GM18858 (cell line): ENCODE data around the gene STPG4.
"Not testable (repeated sequence)": the region's sequence is repeated elsewhere in the genome, so short reads cannot be mapped to it uniquely, and the experiment has no call there.

Source experiments
- ATAC-seq: cut with Tn5 transposase; IDR thresholded peaks from one replicate; pipeline ENCODE4 v1.9.1; 2021; ENCODE audit not compliant: unreplicated experiment

The STPG4 gene

GRCh38 chr2:47128705-47129104 is 26.4 kb downstream of the STPG4 start:
- no peak for ATAC-seq

- ATAC-seq = no peak
These were observed 27.1 kb downstream of the STPG4 start for GRCh38 chr2:47127862-47128543.

DNA sequence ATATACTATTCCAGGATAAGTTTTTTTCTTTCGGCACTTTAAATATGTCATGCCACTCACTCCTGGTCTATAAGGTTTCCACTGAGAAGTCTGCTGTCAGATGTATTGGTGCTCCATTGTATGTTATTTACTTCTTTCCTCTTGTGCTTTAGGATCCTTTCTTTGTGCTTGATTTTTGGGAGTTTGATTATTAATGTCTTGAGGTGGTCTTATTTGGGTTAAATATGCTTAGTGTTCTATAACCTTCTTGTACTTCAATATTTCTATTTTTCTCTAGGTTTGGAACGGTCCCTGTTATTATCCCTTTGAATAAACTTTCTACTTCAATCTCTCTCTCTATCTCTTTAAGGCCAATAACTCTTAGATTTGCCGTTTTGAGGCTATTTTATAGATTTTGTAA is 28.3 kb downstream of the STPG4 start:
- ATAC-seq = no peak

DNA sequence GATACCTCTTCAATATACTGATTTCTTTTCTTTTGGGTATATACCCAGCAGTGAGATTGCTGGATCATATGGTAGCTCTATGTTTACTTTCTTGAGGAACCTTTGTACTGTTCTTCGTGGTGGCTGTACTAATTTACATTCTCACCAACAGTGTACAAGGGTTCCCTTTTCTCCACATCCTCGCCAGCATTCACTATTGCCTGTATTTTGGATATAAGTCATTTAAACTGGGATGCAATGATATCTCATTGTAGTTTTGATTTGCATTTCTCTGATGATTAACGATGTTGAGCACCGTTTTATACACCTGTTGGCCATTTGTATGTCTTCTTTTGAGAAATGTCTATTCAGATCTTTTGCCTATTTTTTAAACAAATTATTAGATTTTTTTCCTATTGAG is 30.4 kb downstream of the STPG4 start:
- ATAC-seq = not testable (repeated sequence)

DNA sequence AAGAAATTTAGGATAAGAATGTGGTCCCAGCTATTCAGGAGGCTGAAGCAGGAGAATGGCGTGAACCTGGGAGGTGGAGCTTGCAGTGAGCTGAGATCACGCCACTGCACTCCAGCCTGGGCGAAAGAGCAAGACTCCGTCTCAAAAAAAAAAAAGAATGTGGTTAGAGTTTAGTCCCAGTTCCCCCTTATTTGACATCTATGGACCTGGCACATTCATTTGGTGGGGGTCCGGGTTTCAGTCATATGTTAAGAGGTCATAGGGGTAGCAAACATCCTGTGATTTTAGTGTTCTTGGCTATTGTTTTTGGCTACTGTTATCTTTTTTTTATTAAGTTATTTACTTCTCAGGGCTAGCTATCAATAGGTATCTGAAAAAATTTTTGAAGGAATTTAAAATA is 34.7 kb downstream of the STPG4 start:
- not testable (repeated sequence) for ATAC-seq

- no peak for ATAC-seq
These were observed 36.1 kb downstream of the STPG4 start for GRCh38 chr2:47119001-47119400.

DNA sequence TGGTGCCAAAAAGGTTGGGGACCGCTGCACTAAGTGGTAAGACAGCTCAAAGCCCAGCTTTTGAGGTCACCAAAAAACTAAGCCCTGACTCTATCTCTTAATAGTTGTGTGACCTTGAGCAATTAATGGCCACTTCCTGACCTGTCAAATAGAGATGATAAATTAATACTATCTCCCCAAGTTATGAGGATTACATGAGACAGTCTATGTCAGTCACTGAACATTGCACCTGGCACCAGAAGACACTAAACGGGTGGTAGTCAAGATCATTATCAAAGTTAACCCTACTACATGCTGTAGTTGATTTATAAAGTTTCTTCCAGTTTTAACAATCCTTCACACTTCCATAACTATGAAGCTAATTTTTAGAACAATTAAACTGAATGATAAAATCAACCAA is 36.5 kb downstream of the STPG4 start:
- no peak for ATAC-seq

DNA sequence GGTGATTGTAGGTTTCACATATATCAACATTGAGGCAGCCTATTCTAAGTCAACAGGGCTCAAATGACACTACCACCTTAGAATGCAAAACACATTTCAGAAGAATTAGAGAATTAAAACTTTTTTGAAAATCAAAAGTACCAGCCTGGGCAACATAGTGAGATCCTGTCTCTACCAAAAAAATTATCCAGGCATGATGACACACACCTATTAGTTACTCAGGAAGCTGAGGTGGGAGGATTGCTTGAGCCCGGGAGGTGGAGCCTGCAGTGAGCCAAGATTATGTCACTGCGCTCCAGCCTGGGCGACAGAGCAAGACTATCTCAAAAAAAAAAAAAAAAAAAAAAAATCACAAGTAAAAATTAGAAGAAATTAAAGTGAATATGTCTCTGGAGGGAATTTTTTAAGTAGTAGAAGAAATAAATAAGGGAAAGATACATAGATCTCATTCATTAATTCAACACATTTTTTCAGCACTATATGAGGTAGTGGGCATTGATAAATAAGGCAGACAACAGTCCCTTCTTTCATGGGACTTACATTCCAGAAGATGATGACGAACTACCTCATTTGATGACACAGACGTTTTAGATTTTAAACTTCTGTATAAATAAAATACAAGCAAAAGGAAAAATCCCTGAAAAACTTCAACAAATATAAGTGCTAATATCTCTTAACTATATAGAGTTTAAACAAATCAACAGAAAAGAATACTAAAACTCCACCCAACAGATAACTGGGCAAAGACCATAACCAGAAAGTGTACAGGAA is 42.3 kb downstream of the STPG4 start:
- ATAC-seq = no peak

- ATAC-seq = no peak
These were observed 45.4 kb downstream of the STPG4 start for GRCh38 chr2:47109680-47110079.

DNA sequence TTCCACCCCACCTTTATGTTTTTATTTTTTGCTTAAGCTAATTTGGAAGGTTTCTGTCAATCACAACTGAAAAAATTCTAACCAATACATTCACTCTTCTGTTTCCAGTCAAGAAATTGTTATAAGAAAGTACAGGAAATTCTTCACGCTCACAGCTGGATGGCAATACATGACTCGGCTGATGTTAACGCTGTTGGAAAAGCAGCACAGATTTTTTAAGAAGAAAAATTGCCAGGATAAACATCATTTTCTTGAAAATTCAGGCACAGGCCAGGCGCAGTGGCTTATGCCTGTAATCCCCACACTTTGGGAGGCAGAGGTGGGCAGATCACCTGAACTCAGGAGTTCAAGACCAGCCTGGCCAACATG is 46.1 kb downstream of the STPG4 start:
- ATAC-seq = no peak

GRCh38 chr2:47108267-47109006 is 46.7 kb downstream of the STPG4 start:
- ATAC-seq = not testable (repeated sequence)

DNA sequence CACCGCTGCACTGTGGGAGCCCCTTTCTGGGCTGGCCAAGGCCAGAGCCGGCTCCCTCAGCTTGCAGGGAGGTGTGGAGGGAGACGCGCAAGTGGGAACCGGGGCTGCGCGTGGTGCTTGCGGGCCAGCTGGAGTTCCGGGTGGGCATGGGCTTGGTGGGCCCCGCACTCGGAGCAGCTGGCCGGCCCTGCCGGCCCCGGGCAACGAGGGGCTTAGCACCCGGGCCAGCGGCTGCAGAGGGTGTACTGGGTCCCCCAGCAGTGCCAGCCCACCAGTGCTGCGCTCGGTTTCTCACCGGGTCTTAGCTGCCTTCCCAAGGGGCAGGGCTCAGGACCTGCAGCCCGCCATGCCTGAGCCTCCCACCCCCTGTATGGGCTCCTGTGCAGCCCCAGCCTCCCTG is 47.9 kb downstream of the STPG4 start:
- not testable (repeated sequence) for ATAC-seq

DNA sequence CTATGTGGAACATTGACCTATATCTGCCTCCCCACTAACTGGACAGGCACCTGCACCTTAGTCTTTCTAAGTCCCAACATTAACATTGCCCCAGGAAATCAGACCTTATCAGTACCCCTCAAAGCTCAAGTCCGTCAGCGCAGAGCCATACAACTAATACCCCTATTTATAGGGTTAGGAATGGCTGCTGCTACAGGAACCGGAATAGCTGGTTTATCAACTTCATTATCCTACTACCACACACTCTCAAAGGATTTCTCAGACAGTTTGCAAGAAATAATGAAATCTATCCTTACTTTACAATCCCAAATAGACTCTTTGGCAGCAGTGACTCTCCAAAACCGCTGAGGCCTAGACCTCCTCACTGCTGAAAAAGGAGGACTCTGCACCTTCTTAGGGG is 48.9 kb downstream of the STPG4 start:
- ATAC-seq = not testable (repeated sequence)

DNA sequence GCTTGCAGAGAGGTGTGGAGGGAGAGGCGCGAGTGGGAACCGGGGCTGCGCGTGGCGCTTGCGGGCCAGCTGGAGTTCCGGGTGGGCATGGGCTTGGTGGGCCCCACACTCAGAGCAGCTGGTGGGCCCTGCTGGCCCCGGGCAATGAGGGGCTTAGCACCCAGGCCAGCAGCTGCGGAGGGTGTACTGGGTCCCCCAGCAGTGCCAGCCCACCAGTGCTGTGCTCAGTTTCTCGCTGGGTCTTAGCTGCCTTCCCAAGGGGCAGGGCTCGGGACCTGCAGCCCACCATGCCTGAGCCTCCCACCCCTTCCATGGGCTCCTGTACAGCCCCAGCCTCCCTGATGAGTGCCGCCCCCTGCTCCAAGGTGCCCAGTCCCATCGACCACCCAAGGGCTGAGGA is 55.4 kb downstream of the STPG4 start:
- not testable (repeated sequence) for ATAC-seq

DNA sequence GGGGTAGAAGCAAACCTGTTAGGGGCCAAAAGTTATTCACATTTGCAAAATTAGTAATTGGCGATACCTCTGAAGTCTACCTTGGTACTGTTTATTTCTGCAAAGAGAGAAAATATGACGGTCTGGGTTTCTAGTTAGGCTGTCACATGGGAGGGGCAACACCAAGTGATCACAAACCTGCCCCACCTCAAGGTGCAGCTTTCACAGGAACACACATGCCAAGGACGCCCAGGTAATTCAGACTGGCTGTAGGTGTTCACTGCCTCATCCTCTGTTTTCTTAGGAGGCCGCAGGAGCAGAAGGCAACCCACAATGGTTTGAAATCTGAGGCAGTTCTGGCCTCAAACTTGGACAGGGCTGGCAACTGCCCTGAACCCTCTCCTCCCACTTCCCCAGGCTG is 56.2 kb downstream of the STPG4 start:
- no peak for ATAC-seq

- ATAC-seq = no peak
These were observed 57.5 kb downstream of the STPG4 start for GRCh38 chr2:47097563-47097962.

- ATAC-seq = no peak
These were observed 58.7 kb downstream of the STPG4 start for GRCh38 chr2:47096451-47096850.

DNA sequence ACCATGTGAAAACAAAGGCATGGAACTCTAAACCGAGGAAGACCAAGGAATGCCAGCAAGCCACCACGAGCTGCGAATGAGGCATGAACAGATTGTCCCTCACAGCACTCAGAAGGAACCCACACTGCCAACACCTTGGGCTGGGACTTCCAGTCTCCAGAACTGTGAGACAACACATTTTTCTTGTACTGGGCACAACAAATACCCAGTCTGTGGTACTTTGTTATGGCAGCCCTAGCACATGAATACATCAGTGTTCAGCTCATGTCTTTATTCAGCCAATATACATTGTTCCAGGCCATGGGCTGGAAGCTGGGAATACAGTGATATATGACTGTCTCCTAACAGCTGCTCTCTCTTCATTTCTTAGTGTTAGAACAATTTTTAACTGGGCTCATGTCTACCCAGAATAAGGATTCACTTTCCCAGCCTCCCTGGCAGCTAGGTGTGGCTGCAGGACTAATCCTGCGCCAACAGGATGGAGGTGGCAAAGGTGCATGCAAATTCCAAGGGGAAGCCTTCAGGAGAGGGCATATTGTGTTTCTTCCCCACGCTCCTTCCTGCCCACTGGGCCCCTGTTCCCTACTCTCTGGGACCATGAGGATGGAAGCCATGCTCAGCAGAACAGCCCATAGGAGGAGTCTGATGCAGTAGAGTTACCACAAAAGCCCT is 59.6 kb downstream of the STPG4 start:
- no peak for ATAC-seq

DNA sequence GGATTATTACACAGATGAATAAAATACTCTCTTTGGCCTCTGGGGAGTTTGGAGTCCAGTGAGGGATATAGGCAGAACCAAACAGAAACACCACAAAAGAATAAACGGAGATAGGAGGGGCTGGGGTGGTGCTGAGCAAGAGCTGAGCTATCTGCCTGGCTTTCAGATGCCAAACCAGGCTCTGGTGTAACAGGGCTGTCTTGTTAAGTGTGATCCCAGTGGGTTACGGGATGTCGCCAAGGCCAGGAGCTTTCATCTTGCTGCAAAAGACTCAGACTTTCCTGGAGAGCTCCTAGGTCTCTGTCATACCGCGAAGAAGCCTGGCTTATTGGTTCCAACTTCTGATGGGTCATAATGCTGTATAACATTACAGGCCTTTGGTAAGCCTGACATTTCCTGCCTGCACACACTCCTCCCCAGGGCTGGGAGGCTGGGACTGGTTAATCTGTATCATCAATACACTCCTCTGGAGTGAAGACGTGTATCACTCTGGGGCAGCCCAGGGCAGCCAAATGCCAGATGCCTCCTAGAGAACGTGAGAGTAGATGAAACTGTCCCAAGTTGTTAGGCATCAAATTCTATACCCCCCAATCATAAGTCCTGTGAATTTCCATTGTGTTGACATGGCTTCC is 60.5 kb downstream of the STPG4 start:
- no peak for ATAC-seq

- ATAC-seq = no peak
These were observed 61.5 kb downstream of the STPG4 start for GRCh38 chr2:47093626-47094025.

- ATAC-seq = no peak
These were observed 62.6 kb downstream of the STPG4 start for GRCh38 chr2:47092465-47092864.
